Measurements from ENCODE around the gene CMTM6. TPM values are rescaled to one million over a fixed set of nuclear protein-coding genes. Genes with fewer than 3 reads are reported as not detected.

Gene CMTM6
- total and polyA plus RNA-seq, 5 donors from 2014 or later: 46.1 to 102 (median 74.1) TPM

DNA sequence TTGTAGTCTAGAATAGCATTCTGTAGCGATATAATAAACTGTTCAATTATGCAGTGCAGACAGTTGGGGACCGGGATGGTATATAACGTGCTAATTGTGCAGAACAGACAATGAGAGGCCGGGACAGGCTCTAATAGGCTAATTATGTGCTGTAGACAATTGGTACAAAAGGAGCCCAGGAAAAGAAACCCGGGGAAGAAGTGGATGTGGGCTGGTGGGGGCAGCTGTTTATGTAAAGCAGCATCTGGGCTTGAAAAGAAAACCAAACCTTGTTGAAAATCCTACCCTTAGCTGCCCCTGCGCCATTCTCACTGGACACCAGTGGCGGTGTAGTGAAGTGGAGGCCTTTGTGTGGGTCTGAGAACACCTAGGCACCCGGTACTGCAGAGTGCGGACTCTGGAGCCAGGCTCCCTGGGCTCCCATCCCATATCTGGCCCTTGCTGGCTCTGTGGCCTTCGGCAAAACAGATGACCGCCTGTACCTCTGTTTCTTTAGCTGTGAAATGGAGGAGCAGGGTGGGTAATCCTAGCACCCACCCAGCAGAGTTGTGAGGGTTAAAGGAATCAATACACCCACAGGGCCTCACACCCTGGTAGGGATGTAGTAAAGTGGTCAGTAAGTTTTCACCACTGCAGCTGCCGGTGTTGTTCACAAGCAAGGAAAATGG lies 51.5 kb downstream of the CMTM6 start:
- DNase-seq: no peak
- Mint-ChIP-seq H3K4me1 (peaks cover 37 to 73% (median 54%) of the 10 kb centered on the region in 4 donors), H3K27ac (peak overlapping the region; percentile 39 to 74 (median 46)), H3K4me3 (no peak overlapping the region), H3K36me3 (peaks cover 56% of the 10 kb centered on the region), H3K9me3 (no peaks in the 10 kb centered on the region), H3K27me3 (no peaks in the 10 kb centered on the region)
- H3K4me3 ChIP-seq (ENCODE audit: low read depth, low read length): no peak overlapping the region
- no peak overlapping the region for H3K27ac ChIP-seq (ENCODE audit: insufficient read depth, low read length, poor library complexity, severe bottlenecking)
- H3K9me3 ChIP-seq (ENCODE audit: control insufficient read depth in 2 of 2, low read length in 2 of 2): no peaks in the 10 kb centered on the region
- H3K27me3 ChIP-seq (ENCODE audit: control insufficient read depth, insufficient read depth, low read length): no peaks in the 10 kb centered on the region
- ATAC-seq (ENCODE audit: low read depth in 2 of 2): no peak
- peaks cover 58% of the 10 kb centered on the region for H3K36me3 ChIP-seq (ENCODE audit: control insufficient read depth, insufficient read depth, low read length)
- peaks cover 24% of the 10 kb centered on the region for H3K4me1 ChIP-seq (ENCODE audit: control insufficient read depth, insufficient read depth, low read length, poor library complexity, severe bottlenecking)

DNA sequence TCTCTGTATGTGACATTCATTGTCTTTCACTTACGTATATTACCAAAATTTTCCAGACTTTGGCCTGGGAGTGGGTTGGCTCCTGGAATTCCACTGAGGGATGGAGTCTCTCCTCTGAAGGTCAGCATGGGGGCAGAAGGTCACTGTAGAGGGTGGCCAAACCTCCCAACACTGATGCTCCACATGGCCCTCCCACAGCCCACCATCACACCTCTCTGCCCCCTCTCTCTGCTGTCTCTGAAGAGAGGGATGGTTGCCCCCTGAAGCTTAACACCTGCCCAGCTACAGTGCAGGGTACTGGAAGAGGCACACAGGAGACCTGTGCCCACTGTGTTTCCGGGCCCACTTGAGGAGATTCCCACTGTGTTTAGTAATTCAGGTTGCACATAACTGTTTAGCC lies 52.2 kb downstream of the CMTM6 start:
- H3K27me3 Mint-ChIP-seq: no peaks in the 10 kb centered on the region
- Histone ChIP-seq H3K4me3 (ENCODE audit: low read depth, low read length) (no peak overlapping the region), H3K27ac (ENCODE audit: insufficient read depth, low read length, poor library complexity, severe bottlenecking) (no peak overlapping the region), H3K9me3 (ENCODE audit: control insufficient read depth in 2 of 2, low read length in 2 of 2) (no peaks in the 10 kb centered on the region), H3K36me3 (ENCODE audit: control insufficient read depth, insufficient read depth, low read length) (peaks cover 61% of the 10 kb centered on the region), H3K4me1 (ENCODE audit: control insufficient read depth, insufficient read depth, low read length, poor library complexity, severe bottlenecking) (peaks cover 22% of the 10 kb centered on the region), H3K27me3 (ENCODE audit: control insufficient read depth, insufficient read depth, low read length) (no peaks in the 10 kb centered on the region)
- DNase-seq (no peak), ATAC-seq (ENCODE audit: low read depth in 2 of 2) (no peak)
- peak overlapping the region; percentile 39 to 76 (median 70) for H3K27ac Mint-ChIP-seq
- no peaks in the 10 kb centered on the region for H3K9me3 Mint-ChIP-seq
- H3K4me3 Mint-ChIP-seq: peak overlapping the region in 1 of 4 donors; percentile 51
- H3K36me3 Mint-ChIP-seq: peaks cover 60% of the 10 kb centered on the region
- peaks cover 38 to 73% (median 54%) of the 10 kb centered on the region in 4 donors for H3K4me1 Mint-ChIP-seq

DNA sequence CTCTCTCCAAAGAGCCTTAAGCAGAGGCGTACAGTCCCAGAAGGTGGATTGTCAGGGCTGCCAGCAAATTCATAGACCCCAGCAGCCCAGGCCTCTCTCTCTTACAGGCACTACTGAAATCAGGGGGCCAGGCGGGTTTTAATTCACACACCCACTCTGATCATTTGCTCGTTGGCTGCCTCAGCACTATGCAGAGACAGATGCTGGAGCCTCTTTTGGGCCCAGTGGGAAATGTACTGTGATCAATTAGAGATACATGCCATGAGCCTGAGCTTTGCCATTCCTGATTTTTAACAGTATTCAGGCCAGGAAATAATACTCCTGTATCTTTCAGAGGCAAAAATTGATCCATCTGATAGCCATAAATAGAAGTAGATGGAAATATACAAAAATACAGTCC lies 53.0 kb downstream of the CMTM6 start:
- no peak overlapping the region for H3K4me3 ChIP-seq (ENCODE audit: low read depth, low read length)
- peak overlapping the region in 2 of 3 donors; percentile 86 to 94 for H3K27ac Mint-ChIP-seq
- no peak overlapping the region for H3K4me3 Mint-ChIP-seq
- peaks cover 55% of the 10 kb centered on the region for H3K36me3 Mint-ChIP-seq
- H3K27ac ChIP-seq (ENCODE audit: insufficient read depth, low read length, poor library complexity, severe bottlenecking): no peak overlapping the region
- H3K27me3 Mint-ChIP-seq: no peaks in the 10 kb centered on the region
- peaks cover 59% of the 10 kb centered on the region for H3K36me3 ChIP-seq (ENCODE audit: control insufficient read depth, insufficient read depth, low read length)
- peaks cover 0 to 2% (median 0%) of the 10 kb centered on the region in 7 donors for H3K9me3 Mint-ChIP-seq
- ATAC-seq (ENCODE audit: low read depth in 2 of 2) (no peak), DNase-seq (no peak)
- peaks cover 38 to 70% (median 50%) of the 10 kb centered on the region in 4 donors for H3K4me1 Mint-ChIP-seq
- H3K27me3 ChIP-seq (ENCODE audit: control insufficient read depth, insufficient read depth, low read length): no peaks in the 10 kb centered on the region
- H3K4me1 ChIP-seq (ENCODE audit: control insufficient read depth, insufficient read depth, low read length, poor library complexity, severe bottlenecking): peaks cover 17% of the 10 kb centered on the region
- H3K9me3 ChIP-seq (ENCODE audit: control insufficient read depth in 2 of 2, low read length in 2 of 2): no peaks in the 10 kb centered on the region

DNA sequence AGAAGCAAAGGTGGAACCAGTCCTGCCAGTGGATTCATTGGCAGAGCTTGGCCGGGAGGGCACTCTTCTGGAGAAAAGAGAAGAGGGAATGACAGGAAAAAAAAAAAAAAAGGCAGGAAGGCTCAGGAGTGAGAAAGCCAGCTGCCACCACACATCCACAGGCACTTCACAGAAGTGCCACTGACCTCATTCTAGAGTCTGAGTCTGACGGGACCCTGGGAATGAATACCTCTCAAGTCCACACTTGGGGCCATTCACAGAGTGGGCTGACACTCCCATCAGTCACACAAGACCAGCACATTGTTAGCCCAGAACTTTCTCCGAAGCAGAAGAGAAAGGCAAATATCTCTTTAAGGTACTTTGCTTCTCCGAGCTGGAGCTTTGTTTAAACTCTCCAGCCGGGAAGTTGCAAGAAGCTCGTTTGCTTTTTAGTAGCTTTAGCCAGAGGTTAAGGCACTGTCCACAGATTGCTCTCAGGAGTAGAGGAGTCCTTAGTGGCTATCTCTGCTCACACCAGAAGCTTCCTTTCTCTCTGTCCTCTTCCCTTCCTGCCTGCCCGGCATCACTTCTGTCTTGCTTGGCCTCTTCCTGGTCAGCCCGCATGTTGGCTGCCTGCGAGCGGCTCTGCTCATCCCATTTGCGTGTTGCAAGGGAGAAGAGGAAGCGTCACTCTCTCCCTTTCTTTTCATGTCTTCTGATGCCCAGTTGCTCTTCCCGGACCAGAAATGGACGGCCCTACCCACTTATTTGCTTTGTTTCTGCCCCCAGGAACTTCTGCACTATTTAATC lies 53.8 kb downstream of the CMTM6 start:
- H3K4me3 Mint-ChIP-seq: no peak overlapping the region
- H3K27ac ChIP-seq (ENCODE audit: insufficient read depth, low read length, poor library complexity, severe bottlenecking): no peak overlapping the region
- H3K4me1 Mint-ChIP-seq: peaks cover 38 to 68% (median 52%) of the 10 kb centered on the region in 4 donors
- H3K36me3 Mint-ChIP-seq: peaks cover 50% of the 10 kb centered on the region
- peaks cover 51% of the 10 kb centered on the region for H3K36me3 ChIP-seq (ENCODE audit: control insufficient read depth, insufficient read depth, low read length)
- no peaks in the 10 kb centered on the region for H3K27me3 Mint-ChIP-seq
- no peak for ATAC-seq (ENCODE audit: low read depth in 2 of 2)
- no peak overlapping the region for H3K4me3 ChIP-seq (ENCODE audit: low read depth, low read length)
- peak overlapping the region; percentile 86 to 94 (median 92) for H3K27ac Mint-ChIP-seq
- no peaks in the 10 kb centered on the region for H3K27me3 ChIP-seq (ENCODE audit: control insufficient read depth, insufficient read depth, low read length)
- peaks cover 19% of the 10 kb centered on the region for H3K4me1 ChIP-seq (ENCODE audit: control insufficient read depth, insufficient read depth, low read length, poor library complexity, severe bottlenecking)
- H3K9me3 Mint-ChIP-seq: peaks cover 0 to 2% (median 0%) of the 10 kb centered on the region in 7 donors
- H3K9me3 ChIP-seq (ENCODE audit: control insufficient read depth in 2 of 2, low read length in 2 of 2): no peaks in the 10 kb centered on the region
- no peak for DNase-seq

DNA sequence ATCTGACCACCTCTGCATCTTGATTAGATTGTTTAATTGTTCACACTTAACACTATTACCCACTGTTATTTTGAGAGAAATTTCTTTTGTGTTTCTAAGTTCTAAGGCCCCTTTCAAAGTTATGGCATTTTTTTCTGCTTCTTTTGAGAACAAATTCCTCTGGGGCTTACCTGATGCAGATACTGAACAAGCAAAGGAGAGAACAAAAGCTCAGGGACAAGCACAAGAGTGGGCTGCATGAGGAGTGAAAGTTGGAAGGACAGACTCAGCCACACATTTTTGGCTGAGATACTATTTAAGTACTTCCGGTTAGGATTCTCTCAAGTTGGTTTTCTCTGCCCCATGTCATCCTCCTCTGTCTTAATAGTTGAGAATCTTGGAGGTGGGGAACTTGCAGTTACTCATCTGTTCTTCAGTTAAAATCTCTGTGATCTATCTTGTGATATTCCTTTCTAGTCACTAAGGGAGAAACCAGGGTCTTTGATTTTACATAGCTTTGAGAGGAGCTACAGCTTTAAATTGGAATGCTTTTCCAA lies 54.7 kb downstream of the CMTM6 start:
- ATAC-seq (ENCODE audit: low read depth in 2 of 2) (no peak), DNase-seq (no peak)
- Histone ChIP-seq H3K36me3 (ENCODE audit: control insufficient read depth, insufficient read depth, low read length) (peaks cover 47% of the 10 kb centered on the region), H3K27me3 (ENCODE audit: control insufficient read depth, insufficient read depth, low read length) (no peaks in the 10 kb centered on the region), H3K4me3 (ENCODE audit: low read depth, low read length) (no peak overlapping the region), H3K27ac (ENCODE audit: insufficient read depth, low read length, poor library complexity, severe bottlenecking) (no peak overlapping the region), H3K9me3 (ENCODE audit: control insufficient read depth in 2 of 2, low read length in 2 of 2) (no peaks in the 10 kb centered on the region), H3K4me1 (ENCODE audit: control insufficient read depth, insufficient read depth, low read length, poor library complexity, severe bottlenecking) (peaks cover 27% of the 10 kb centered on the region)
- Mint-ChIP-seq H3K27ac (peak overlapping the region; percentile 5 to 86 (median 68)), H3K4me1 (peaks cover 32 to 72% (median 56%) of the 10 kb centered on the region in 4 donors), H3K4me3 (no peak overlapping the region), H3K9me3 (peaks cover 0 to 2% (median 0%) of the 10 kb centered on the region in 7 donors), H3K27me3 (no peaks in the 10 kb centered on the region), H3K36me3 (peaks cover 50% of the 10 kb centered on the region)

DNA sequence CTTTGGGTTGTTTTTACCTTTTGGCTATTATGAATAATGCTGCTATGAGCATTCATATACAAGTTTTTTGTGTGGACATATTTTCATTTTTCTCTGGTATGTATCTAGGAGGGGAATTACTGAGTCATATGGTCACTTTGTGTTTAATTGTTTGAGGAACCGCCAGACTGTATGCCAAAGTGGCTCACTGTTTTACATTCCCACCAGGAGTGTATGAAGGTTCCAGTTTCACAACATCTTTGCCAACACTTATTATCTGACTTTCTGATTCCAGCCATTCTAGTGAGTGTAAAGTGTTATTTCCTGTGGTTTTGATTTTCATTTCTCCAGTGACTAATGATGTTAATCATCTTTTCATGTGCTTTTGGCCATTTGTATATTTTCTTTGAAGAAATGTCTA lies 59.2 kb downstream of the CMTM6 start:
- peaks cover 24% of the 10 kb centered on the region for H3K36me3 ChIP-seq (ENCODE audit: control insufficient read depth, insufficient read depth, low read length)
- H3K4me1 ChIP-seq (ENCODE audit: control insufficient read depth, insufficient read depth, low read length, poor library complexity, severe bottlenecking): peaks cover 48% of the 10 kb centered on the region
- Mint-ChIP-seq H3K27me3 (no peaks in the 10 kb centered on the region), H3K4me1 (peaks cover 34 to 91% (median 78%) of the 10 kb centered on the region in 4 donors), H3K27ac (peak overlapping the region; percentile 53 to 95 (median 78)), H3K36me3 (peaks cover 41% of the 10 kb centered on the region), H3K4me3 (peak overlapping the region in 2 of 4 donors; percentile 33 to 39), H3K9me3 (peaks cover 0 to 2% (median 0%) of the 10 kb centered on the region in 7 donors)
- no peaks in the 10 kb centered on the region for H3K9me3 ChIP-seq (ENCODE audit: control insufficient read depth in 2 of 2, low read length in 2 of 2)
- no peak overlapping the region for H3K27ac ChIP-seq (ENCODE audit: insufficient read depth, low read length, poor library complexity, severe bottlenecking)
- no peak overlapping the region for H3K4me3 ChIP-seq (ENCODE audit: low read depth, low read length)
- ATAC-seq (ENCODE audit: low read depth in 2 of 2): no peak
- H3K27me3 ChIP-seq (ENCODE audit: control insufficient read depth, insufficient read depth, low read length): no peaks in the 10 kb centered on the region
- no peak for DNase-seq

DNA sequence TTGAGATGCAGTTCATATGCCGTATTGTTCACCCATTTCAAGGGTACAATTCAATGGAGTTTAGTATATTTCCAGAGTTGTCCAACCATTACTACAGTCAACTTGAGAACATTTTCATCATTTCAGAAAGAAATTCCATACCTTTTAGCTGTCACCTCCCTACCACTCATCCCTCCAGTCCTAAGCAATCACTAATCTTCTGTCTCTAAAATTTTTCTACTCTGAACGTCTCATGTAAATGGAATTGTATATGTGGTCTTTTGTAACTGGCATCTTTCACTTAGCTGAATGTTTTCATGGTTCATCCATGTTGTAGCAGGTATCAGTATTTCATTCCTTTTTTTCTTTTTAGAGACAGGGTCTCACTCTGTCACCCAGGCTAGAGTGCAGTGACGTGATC lies 59.9 kb downstream of the CMTM6 start:
- ATAC-seq (ENCODE audit: low read depth in 2 of 2): no peak
- Histone ChIP-seq H3K9me3 (ENCODE audit: control insufficient read depth in 2 of 2, low read length in 2 of 2) (no peaks in the 10 kb centered on the region), H3K27me3 (ENCODE audit: control insufficient read depth, insufficient read depth, low read length) (no peaks in the 10 kb centered on the region), H3K27ac (ENCODE audit: insufficient read depth, low read length, poor library complexity, severe bottlenecking) (no peak overlapping the region), H3K4me3 (ENCODE audit: low read depth, low read length) (no peak overlapping the region), H3K4me1 (ENCODE audit: control insufficient read depth, insufficient read depth, low read length, poor library complexity, severe bottlenecking) (peaks cover 48% of the 10 kb centered on the region), H3K36me3 (ENCODE audit: control insufficient read depth, insufficient read depth, low read length) (peaks cover 16% of the 10 kb centered on the region)
- Mint-ChIP-seq H3K4me1 (peaks cover 35 to 91% (median 79%) of the 10 kb centered on the region in 4 donors), H3K4me3 (peak overlapping the region in 1 of 4 donors; percentile 43), H3K27ac (peak overlapping the region in 2 of 3 donors; percentile 95 to 96), H3K36me3 (peaks cover 37% of the 10 kb centered on the region), H3K27me3 (no peaks in the 10 kb centered on the region), H3K9me3 (peaks cover 0 to 2% (median 0%) of the 10 kb centered on the region in 7 donors)
- DNase-seq: no peak

All from CD4-positive, CD25-positive, alpha-beta regulatory T cell (primary cell).